DMS114 treated with DMSO at 0.1 percent for 48 hours (cell line): ENCODE results near the gene CENPP.

ENCODE experiments used
- DNase-seq: peaks from one replicate; lab custom pipeline; 2025; ENCODE audit not compliant: unreplicated experiment; lab: John Stamatoyannopoulos, UW

CENPP gene

DNA sequence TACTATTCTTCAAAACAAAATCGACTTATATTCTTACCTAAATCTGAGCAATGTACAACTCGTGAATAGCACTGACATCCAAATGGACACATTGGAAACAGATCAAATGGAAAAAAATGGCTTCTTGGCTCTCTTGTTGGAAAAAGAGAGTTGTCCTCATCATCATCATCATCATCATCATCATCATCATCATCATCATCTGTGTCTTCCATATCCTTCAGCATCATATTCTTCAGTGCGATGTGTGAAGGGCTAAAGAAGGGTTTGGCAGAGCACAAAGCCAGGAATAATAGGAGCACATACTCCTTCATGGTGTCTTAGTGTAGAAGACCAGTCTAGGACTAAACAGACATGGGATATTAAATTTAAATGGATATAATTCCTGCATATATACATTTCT, 148.8 kb downstream of the CENPP start:
- no peak for DNase-seq

DNA sequence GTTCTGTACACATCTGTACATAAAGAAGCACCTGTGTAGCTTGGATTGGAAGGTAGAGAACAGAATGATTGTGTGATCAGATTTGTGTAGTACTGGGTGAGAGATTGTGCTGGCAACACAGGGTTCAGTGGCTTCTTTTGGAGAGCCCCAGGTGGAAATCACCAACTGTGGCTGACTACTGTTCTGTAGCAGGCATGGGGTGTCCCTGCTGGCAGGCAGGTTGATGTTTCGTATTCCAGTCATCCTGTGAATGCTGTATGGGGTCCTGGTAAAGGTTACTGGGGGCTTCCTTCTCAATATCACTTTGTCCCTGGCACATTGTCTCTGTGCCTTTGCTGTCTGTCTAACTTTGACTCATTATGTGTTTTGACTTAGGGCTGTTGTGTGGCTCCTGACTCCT, 151.2 kb downstream of the CENPP start:
- no peak for DNase-seq

DNA sequence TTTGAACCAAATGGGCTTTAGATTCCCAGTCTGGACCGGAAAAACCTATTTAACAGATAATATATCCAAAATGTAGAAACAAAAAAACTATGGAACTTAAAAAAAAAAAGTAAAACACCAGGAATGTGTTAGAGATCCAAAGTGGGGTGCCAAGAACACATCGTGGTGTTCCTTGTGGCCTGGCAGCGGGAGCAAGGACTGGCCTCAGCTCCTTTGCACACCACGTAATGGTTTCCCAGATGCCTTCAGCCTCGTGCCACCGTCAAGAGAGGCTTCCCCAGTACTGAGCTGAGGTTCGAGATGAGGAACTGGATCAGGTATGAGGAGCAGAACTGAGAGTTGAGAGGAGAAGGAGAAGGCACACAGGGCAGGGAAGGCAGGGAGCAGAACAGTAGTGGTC, 153.0 kb downstream of the CENPP start:
- DNase-seq = no peak

DNA sequence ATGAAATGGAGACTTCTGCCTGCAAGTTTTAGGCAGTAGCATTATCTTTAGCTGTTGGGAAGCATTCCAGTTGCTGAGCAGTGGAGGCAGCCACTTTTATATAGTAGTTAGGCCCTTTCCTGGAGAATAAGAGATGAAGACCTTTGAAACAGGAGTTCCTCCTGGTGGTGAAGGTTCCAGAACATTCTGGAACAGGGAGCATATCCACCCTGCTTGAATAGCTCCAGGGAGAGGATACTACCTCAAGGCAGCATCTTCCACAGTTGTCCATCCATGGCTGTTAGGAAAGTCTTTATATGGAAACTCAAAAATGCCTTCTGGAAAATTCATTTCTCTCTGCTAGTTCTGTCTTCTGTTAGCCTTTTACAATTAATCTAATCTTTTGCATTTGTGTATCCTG, 153.6 kb downstream of the CENPP start:
- no peak for DNase-seq

DNA sequence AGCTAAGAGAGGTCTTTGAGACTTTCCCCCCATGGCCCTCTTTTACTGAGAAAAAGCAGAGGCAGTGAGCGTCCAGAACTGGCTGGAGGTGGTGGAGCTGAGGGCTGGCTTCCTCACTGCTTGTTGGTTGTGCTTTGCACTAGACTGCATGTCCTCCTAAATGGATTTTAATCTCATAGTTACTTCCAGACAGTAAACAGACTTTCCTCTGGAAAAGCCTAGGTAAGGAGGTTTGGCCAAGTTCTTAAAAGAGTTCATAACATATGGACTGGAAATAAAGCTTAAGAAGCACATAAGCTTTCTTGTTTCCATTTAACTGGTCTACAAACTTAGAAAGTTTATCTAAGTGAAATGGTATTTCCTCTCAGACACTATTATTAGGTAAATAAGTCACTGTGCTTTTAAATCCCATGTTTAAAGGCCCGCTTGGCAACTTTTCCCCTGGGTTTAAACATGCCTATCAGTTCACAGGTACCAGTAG, 154.6 kb downstream of the CENPP start:
- no peak for DNase-seq

DNA sequence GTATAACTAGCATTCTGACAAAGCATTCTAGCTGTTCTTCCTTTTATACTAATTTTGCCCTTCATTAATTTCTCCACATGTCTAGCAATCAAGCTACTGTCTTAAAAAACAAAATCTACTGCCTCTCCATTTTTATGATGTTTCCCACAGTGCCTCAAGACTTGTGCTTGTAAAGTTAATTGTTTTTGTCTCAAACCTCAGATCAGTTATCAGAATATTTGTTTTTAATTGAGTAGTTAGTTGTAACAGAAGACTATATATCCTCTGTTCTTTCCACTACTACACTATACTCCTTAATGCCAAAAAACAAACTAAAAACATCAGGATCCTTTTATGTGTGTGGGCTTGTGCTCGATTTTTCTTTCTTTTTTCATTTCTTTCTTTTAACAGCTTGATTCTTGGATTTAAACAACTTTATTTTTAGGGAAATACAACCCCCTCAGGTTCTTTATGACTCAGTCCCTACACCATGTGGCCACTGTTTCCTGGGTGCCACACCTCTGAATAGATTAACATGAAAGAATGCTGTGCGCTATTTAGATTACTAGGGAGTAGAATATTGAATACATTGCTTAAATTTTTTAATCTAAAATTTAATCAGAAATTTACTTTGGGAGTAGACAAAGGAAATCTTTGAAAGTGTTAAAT, 155.4 kb downstream of the CENPP start:
- no peak for DNase-seq

DNA sequence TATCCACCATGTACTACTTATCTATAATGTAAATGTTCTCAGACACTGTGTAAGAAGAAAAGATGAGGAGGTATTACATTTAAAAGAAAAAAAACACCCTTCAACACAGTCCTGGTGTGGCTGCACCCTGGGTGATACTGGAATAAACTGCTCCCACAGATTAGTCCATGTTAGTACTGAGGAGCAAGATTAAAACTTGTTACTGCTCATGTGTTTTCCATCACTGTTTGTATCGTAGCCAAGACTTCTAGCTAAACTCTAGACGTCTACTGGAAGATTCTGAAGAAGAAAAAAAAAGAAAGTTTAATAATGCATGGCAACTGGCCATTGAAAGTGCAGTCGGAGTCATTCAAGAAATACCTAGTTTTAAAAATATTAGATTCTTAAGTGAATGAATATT, 156.6 kb downstream of the CENPP start, which contains the start of gene ASPN:
TSS of gene ASPN (minus strand) at position 178 of the 400 bp plus-strand sequence.
- DNase-seq = no peak

DNA sequence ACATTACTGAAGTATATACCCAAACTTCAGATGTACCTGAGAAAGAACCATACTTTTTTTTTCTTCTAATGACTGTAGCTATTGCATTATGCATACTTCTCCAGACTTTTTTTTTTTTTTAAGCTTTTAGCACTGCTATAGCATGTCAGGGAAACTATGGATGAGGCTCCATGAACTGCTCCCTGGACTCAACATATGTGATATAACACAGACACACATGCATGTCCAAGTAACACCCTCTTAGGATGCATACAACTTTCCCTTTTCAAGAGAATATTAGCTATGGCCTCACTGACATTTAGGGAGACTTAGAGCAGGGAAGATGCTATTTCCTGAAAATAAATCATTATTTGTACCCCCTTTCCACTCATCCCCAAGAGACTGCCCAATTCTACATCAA, 157.1 kb downstream of the CENPP start:
- DNase-seq = no peak

DNA sequence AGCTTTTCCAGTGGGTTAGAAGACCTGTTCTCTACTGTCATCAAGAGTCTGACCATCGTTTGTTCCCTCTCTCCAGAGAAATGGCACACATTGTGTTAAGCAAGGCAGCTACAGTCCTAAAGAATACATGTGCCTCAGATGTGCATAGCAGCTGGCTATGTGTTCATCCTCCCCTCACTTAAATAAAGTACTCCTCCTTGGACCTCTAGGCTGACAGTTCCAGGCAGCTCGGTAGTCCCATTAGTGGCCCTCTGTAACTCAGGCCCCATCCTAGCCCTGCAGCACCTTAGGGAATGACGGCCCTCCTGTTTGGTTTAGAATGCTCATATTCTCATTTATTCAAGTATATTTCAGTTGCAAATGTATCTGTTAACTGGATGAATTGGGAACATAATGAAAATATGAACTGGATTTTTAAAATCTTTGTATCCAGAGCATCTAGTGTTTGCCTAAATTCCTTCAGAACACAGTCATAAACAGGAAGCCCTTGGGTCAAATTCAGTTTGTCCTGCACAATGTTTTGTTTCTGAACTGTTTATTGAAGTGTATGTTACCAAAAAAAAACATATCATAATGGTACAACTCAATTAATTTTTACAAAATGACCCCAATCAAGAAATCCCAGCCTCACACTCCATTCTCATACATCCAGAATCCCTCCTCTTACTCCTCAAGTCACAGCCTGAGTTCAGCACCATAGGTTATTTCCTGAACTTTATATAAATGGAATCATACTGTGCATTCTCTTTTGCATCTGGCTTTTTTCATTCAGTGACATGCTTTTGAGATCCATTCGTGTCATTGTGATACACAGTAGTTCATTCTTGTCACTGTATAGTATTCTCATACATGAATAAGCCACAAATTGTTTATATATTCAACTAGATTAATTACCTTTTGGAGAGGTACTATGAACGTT, 158.1 kb downstream of the CENPP start:
- DNase-seq = no peak

DNA sequence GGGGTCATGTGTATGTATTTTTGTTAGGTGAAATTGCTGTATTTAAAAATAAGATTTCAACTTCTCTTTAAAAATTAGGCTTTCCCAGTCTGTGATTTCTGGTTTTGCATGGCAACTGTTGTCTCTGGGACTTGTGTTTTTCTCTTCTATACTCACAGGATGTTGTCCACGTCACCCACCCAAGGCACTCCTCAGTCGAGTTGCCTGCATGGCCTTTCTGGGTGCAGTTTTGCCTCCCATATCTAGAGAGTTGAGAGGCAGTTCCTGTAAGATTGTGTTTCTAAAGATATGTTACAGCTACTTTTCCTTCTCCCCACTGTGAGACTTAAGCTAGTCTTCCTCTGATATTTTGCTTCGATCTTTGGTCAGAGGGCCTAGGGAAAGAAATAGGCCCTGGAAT, 158.8 kb downstream of the CENPP start:
- DNase-seq = no peak

DNA sequence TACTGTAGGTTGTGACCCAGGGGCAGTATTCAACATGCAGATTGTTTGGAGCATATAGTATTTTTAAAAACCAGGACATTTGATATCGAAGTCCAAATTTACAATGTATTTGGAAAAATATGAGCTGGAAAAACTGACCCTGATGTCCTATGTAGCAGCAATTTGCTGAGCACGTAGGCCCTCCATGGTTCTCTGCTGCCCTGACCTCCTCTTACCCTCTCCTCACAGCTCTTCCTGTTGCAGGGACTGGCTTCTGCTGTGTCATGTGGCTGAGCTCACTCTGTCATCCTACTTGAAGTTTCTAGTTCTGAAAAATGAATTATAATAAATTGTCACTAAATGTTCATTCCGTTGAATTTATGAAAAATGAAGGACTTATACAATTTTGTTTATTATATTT, 160.6 kb downstream of the CENPP start:
- no peak for DNase-seq

DNA sequence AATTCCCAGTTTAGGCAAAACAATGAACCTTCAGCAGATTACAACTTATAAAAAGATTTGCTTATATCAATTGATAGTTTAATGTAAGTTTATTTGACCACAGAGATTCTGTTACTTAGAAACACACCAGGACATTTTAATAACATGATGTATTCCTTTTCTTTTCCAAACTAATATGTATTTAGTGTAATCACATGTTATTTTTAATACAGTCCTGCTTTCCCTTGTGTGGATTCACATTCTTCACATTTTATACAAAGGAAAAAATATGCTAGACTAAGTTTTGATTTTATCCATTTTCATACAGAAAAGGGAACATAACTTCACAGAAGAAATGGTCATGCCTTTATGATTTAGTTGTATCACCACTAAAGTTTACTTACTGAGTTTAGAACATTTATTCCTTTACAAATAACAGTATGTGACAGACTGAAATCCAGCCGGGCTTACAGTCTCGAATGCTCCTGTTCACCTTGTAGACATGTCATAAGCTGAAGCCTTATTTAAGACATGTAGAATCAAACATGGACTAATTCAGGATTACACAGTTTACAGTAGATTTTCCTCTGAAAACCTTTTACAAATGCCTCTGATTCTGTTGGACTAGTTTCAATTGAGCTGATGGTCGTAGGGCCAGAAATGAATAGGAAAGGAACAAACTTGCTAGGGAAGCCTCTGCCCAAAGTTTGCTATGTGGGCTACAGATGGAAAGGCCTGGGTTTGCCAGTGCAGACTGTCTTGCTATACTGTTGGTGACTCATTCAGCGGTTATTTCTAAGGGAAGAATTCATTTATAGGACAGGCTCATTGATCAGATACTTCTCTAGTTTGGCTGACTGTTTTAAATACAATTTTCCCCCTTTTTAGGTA, 163.2 kb downstream of the CENPP start:
- DNase-seq = no peak

DNA sequence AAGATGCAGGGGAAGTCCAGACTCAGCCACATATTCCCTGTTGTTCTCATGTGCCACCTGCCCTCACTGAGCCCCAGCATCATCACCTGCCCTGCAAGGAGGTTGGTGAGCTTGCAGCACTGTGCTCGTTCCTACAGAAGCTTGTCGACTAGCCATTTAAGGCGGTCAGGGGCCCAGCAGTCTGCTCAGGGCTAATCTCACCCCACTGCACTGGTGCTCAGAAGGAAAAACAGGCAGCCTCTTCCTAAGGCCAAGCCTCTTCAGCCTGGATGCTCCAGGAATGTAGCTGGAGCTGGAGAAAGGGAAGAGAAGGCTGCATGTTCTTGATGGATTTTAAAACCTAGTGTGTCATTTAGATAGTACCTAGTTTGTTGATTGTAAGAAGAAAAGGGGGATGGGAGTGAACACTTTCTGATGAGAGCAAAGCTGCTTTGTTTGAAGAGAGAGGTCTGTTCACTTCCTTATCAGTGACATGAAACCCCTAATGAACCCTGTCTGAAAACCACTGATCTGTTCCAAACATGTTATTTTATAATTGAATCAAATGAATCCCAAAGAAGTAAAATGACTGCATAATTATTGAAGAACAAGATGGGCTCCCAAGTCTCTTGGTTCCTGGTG, 167.1 kb downstream of the CENPP start:
- DNase-seq = no peak

DNA sequence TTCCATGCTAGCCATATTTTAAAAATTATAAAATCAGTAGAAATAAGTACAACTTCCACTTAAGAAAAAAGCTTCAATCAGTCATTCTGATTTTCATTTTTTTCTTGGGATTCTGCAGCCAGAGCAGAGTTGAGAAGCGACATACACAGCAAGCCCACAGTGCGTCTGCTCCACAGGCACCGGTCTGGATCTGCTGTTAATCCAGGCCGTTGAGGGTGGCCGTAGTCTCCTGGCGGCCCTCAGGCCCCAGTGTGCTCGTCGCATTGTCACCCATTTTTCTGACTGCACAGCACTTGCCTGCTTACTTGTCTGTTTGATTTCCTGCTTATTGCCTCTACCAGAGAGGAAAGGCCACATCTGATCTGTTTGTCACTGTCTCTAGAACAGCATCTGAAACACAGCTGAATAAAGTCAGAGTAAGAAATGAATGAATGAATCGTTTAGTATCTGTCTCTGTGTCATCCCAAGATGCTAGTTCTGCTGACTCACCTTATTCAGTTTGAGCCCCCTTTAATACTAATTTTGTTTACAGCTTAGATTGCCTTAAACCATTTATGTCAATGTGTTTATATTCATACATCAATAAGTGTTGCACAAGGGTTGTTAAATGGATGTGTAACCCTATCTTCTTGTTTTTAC, 168.1 kb downstream of the CENPP start:
- DNase-seq = no peak

DNA sequence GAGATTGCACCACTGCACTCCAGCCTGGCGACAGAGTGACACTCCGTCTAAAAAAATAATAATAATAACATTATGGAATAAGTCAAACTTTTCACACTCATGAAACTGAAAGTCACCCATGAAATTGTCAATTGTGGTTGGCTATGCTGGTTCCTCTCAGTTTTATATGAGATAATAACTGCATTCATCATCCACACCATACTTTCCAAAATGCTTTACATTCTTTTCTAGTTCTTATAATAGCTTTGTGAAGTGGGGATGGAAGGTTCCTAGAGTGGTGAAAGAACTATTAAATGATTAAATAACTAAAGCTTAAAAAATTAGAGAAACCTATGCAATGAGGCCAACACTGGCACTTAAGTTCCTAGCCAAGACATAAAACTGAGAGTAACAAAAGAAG, 169.1 kb downstream of the CENPP start:
- DNase-seq = no peak

DNA sequence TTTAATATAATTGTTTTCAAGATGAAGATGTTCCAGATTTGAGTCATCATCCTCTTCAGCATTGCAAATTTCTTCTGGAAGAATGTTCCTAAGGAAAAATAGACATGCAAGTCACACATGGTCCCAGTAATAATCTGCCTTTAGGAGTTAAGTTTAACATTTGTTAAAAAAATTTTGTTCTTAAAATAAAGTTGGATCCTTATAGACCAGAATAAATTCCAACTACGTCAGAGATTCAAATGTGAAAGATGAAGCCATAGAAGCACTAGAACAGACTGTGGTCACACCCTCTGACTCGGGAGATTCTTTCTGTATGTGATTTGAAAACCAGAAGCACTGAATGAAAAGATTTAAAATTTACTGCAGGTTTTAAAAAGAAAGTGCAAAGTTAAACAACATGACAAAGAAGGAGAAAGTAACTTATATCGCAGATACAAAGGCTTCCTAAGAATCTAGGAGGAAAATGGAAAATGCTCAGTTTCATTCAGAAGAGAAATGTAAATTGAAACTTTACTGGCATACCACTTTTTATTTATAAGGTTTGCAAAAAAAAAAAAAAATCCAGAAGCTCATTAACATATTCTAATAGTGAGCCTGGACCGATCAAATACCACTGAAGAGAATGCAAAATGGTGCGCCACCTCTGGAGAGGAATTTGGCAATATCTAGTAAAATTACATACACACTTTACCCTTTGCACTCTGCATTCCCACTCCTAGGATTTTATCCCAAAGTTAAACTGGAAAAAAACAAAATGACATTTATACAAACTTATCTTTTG, 170.8 kb downstream of the CENPP start:
- DNase-seq = no peak

DNA sequence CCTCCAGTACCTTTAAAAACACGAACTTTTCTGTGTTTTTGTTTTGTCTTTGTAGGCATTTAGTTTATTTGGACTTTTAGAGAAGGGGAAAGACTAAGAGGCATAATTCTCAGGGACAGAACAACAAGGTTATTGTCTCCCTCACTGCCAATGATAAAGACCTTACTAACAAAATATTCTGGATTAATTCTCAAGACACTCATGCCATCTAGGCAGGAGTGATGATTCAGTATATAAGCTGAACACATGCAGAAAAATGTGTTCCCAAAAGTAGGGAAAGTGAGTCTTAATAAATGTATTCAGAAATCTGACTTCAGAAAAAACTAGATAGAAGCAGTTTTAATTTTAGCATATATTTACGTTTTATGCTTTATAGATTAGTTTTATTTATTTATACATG, 173.9 kb downstream of the CENPP start:
- no peak for DNase-seq

DNA sequence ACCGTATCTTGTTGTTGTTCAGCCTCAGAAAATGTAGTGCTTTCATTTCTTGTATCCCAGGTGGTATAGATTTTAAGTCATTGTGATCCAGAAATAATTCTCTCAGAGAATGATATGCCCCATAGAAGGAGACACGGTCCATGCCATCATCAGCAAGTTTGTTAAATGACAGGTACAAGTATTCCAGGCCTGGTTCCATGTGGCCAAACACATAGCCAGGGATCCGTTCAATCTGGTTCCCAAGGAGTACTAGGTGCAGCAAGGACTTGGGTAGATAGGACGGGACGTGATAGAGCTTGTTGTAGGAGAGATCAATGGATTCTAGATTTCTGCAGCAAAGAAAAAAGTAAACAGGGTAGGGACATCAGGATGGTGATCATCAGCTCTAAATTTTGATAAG, 175.0 kb downstream of the CENPP start:
- DNase-seq = no peak

DNA sequence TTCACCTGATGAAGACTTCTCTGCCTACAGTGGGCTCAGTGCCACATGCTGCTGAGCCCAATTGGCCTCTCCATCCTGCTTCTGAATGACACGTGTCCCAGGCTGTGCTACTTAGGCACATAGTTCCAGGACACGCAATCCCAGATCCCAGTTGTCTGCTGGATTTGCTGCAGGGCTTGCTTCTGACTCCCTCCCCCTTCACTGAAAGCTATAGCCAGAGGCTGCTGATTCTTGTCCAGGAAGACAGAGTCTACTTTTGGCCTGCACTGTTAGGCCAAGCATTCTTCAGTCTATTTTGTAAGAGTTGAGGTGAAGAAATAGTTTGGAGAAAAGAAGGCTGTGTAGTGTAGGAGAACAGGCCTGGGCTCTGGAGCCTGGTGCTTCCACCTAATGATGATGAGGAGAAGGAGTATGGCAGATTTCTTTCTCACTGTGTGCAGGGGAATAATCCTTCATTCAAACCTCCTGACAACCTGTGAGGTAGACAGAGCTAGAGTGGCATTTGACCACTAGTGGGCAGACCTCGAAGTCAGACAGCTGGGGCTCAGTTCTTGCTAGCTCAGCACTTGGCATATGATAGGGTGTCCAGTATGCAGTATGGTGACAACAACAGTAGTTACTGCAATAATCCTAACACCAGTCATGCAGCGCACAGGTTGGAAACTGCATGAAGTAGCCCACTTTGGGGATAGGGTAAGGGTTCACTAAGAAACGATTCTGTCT, 176.1 kb downstream of the CENPP start:
- DNase-seq = no peak
